NCI-H1694 (cell line): Measurements from ENCODE around the gene TRAPPC11.

ENCODE experiments used
- DNase-seq: peaks from one replicate; lab custom pipeline; 2025; lab: John Stamatoyannopoulos, UW

TRAPPC11 gene

GRCh38 chr4:183637461-183637860 is 21.6 kb upstream of the TRAPPC11 start:
- DNase-seq, result no peak

GRCh38 chr4:183638436-183638835 is 20.7 kb upstream of the TRAPPC11 start:
- DNase-seq, result no peak

DNA sequence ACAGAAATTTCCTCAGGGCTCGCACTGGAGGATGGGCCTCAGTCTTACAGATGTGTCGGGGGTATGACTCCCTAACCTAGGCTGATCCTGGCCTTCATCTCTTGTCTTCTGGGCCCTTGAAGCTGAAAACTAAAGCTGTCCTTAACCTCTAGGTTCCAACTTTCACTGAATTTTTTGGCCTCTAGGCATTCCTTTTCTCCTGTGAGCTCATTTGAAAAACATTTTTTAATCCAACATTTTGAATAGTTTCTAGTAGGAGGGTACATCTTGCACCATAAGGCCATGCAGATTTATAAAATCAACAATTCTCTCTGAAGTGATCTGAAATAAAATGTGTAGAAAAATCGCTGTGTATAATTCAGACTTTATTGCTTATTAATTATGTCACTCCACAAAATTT is 19.8 kb upstream of the TRAPPC11 start:
- no peak for DNase-seq

- DNase-seq, result no peak
Observed at GRCh38 chr4:183645326-183645725, 13.8 kb upstream of the TRAPPC11 start.

GRCh38 chr4:183657564-183657963 is 1.5 kb upstream of the TRAPPC11 start:
- DNase-seq, result no peak

DNA sequence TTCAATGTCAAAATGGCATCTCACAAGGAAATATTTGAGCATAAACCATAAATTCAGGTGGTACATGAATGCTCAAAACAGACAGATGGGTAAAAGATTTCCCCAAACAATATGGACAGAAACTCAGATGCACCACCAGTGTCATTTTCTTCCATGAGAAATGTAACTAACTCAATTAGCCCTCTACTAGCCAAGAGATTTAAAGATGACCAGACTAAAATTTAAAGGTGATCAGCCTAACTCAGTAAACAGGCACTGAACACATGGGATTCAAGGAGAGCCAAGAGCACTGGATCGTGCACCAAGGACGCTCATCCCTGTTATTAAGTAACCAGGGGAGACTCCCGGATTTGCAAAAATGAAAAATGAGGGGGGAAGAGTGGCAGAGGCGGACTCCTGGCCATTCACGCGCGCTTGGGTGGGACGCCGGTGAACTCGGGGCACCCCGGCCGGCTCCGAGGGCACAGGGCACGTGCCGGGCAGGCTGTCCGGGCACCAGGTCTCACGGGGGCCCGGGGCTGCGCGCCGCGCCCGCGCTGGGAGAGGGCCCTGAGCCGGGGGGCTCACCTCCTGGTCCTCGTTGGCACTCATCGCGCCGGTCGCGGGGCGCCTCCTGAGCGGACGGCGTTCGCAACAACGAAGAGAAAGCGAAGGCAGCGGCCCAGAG is 598 bp upstream of the TRAPPC11 start:
- no peak for DNase-seq

- no peak for DNase-seq
Observed at GRCh38 chr4:183659872-183660242, 764 bp downstream of the TRAPPC11 start.

DNA sequence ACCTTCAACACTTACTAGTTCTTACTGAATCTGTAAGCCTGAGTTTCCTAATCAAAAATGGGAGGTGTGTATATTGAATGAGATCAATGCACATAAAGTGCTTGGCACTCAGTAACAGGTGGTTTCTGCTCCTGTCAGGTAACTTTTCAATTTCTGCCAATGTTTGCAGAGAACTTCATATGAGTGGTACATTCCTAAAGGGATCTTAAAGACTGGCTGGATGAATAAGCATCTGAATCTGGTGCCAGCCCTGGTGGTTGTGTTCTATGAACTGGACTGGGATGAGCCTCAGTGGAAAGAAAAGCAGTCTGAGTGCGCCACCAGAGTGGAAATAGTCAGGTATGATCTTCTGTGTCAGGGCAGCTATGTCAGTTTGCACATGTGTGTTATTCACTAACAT is 7.0 kb downstream of the TRAPPC11 start:
- DNase-seq, result no peak

- DNase-seq, result no peak
Observed at GRCh38 chr4:183670251-183670650, 11.2 kb downstream of the TRAPPC11 start.

DNA sequence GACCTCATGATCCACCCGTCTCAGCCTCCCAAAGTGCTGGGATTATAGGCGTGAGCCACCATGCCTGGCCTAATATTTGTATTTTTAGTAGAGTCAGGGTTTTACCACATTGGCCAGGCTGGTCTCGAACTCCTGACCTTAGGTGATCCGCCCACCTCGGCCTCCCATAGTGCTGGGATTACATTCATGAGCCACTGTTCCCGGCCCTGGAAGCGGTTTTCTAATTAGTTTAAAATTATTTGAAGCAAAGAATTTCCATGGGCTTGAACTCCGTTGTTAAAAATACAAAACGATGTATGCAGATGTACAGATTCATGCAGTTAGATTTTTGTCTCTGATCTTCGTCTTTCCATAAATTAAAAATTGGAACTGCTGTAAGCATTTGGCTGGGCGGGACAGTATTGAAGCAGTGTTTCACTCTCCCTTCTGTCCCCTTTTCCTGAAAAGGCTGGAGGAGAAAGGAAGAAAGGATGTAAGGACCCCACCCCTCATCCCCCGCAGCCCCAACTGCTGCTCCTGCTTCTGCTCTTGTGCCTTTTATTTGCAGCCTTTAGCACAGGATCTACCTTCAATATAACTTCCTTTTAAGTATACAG is 12.0 kb downstream of the TRAPPC11 start:
- no peak for DNase-seq

GRCh38 chr4:183674153-183674552 is 15.1 kb downstream of the TRAPPC11 start:
- DNase-seq, result no peak

DNA sequence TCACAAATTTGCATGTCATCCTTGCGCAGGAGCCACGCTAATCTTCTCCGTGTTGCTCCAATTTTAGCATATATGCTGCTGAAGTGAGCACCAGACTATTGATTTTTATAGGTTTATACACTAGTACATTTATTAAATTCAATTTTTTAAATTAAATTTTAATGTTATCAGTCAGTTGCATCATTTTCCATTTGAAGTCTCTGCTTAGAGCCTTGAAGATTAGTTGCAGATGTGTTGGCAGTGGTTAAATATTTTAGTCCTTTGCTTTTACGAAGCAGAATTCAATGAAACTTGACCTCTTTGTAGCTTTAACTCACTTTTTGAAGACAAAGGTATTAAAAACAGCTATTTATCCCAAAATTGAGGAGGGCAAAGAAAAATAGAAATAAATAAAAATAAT is 16.5 kb downstream of the TRAPPC11 start:
- no peak for DNase-seq

- no peak for DNase-seq
Observed at GRCh38 chr4:183681119-183681518, 22.0 kb downstream of the TRAPPC11 start.

GRCh38 chr4:183686461-183686860 is 27.4 kb downstream of the TRAPPC11 start:
- no peak for DNase-seq

- DNase-seq, result no peak
Observed at GRCh38 chr4:183688216-183688615, 29.1 kb downstream of the TRAPPC11 start.

- no peak for DNase-seq
Observed at GRCh38 chr4:183691006-183691405, 31.9 kb downstream of the TRAPPC11 start.

DNA sequence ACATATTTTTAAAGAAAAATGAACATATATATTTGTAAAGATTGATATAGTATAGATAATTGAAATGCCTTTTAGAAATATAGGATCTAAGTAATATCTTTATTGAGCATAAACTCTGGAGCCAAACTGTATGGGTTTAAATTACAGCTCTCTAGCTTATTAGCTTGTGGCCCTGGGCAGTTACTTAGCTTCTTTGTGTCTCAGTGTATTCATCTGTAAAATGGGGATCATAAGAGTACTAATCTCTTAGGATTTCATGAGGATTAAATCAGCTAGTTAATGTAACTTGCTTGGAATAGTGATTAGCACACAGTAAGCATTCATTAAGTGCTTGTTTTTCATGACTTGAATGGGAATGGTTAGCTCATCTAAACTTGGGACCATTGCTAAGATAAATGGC is 32.8 kb downstream of the TRAPPC11 start:
- no peak for DNase-seq

DNA sequence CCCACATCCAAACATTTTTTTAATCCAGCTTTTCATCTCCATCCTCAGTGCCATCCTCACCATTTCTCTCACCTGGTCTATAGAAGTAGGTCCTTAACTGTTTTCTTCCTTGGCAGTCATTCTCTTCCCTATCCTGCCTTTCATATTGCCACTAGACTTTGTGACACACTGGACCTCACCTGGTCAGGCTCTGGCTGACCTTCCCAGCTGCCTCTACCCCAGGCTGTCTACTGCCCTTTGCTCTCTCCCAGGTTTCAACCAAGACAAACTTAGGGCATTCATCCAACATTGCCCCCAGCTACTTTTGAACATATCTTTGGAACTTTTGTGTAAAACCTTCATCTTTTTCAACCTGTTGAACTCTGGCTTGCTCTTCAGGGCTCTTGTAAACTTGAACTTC is 39.8 kb downstream of the TRAPPC11 start:
- no peak for DNase-seq

DNA sequence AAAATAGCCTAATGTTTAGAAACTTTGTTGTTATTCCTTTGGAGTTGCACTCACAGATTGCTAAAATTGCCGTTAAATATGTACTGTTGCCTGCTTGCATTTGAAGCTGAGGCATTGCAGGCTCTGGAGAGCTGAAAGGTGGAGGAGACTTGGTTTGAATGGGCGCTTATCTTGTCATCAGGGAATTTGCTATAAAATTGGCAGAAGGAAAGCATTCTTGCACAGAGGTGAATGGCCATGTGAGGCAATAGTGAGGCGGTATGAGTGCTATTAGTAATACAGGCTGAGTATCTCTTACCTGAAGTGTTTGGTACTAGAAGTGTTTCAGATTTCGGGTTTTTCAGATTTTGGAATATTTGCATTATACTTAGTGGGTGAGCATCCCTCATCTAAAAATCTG is 41.3 kb downstream of the TRAPPC11 start:
- no peak for DNase-seq

DNA sequence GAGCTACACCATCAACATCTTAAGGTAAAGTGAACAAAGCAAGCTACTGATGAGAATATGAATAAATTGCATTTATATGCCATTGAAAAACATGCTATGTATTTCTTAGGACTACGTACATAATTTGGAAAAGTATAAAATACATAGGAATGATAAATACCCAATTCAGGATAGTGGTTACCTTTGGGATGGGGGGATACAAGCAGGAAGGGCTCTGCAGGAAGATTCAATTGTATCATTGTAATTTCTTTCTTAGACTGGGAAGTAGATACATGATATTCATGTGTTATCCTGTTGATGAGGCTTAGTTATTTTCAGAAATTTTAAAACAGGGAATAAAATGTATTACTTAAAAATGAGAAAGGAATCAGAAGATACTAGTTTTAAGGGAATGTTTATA is 43.4 kb downstream of the TRAPPC11 start:
- DNase-seq, result no peak

DNA sequence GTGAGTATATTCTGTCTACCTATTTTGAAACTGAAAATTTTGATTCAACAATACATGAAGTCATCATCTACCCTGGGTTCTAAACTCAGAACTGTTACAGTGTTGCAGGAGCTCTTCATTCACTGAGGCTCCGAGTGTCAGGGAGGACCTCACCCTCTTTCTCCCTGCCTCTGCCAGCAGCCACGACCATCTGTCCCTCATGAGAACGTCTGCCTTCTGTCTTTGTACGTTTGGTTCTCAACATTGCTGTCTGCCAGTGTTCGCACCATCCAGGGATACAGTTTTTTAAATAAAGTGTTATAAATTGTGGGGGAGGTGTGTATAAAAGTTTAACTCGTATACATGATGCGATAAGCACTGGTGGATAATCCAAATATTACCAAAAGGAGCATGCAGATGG is 55.5 kb downstream of the TRAPPC11 start:
- peak; percentile 9 for DNase-seq

- DNase-seq, result no peak
Observed at GRCh38 chr4:183716302-183716701, 57.2 kb downstream of the TRAPPC11 start.

GRCh38 chr4:183718876-183719275 is 59.8 kb downstream of the TRAPPC11 start:
- DNase-seq, result no peak
